GM18951 (cell line): ENCODE measurements around the gene SFT2D1.
"Not testable (repeated sequence)": the region's sequence is repeated elsewhere in the genome, so short reads cannot be mapped to it uniquely, and the experiment has no call there.

Experiments
- POLR2A ChIP-seq: IDR thresholded peaks from 4 replicates; pipeline ENCODE4 v1.6.1; 2011; ENCODE audit warnings: mild to moderate bottlenecking; ENCODE audit not compliant: insufficient read length, insufficient read depth; ENCODE audit errors: extremely low read depth
- in situ Hi-C: fragments of 300-500 bp; cut with MboI; formaldehyde crosslinking; loops from one replicate; pipeline ENCODE4 v1.12.0; 2022; ENCODE audit warnings: low sequenced_read_pairs, mixed read lengths, inconsistent platforms; ENCODE audit not compliant: unreplicated experiment

Gene SFT2D1

DNA sequence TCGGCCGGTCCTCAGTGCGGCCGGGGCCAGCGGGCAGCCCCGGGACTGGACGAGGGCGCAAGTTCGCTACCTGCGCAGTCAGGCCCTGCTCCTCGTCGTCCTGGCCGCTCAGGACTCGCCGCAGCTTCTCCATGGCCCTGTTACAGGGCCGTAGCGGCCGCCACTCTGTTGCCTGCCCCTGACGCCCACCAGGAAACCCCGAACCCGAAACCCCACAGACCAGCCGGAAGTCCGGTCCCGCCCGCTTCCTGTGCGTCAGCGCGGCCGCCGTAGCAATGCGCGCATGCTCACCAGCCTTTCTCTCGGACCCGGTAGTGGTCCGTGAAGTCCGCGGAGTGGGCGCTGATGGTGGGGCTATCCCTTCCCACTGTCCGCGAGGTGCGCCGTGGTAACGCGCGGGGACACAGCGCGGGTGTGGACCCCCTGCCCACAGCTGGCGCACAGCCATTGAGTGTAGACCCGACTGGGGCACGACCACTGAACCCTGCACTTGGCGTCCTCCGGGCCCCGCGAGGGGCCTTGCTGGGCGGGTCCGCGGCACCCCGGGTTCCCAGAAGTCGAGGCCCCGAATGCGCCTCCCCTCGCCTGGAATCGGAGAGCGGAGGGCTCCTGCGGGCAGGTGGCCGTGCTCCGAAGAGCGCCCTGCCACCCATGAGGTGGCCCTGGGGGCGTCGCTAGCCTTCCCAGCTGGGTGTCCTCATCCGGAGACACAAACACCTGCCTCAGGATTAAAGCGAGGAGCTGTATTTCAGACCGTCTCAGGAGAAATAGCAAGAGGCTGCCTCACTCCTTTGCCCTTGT is at the start of gene SFT2D1:
Gene SFT2D1, minus strand, starts transcription at position 197 of the 801 bp plus-strand sequence. Its CDS starts 64 bp downstream, at position 133.
- in situ Hi-C loops = no loop called here
- TF ChIP-seq POLR2A = peak; percentile 97

DNA sequence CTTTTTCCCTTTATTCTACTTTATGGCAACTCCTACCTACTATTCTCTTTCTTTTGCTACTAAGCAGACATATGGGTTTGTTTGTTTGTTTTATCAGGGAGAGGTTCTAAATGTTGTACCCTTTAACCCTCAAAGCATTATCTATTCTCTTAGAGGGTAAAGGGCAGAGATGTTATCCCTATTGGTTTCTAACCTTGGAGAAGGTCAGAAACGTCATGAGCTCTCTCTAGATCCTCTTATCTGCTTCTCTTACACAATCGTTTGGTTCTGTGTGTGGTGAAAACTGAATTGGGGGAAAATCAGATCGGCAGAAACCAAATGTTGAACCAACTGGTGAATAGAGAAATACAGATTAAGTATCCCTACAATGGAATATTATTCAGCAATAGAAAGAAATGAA is 46.8 kb upstream of the SFT2D1 start:
- in situ Hi-C loops = no loop called here
- no peak for TF ChIP-seq POLR2A

DNA sequence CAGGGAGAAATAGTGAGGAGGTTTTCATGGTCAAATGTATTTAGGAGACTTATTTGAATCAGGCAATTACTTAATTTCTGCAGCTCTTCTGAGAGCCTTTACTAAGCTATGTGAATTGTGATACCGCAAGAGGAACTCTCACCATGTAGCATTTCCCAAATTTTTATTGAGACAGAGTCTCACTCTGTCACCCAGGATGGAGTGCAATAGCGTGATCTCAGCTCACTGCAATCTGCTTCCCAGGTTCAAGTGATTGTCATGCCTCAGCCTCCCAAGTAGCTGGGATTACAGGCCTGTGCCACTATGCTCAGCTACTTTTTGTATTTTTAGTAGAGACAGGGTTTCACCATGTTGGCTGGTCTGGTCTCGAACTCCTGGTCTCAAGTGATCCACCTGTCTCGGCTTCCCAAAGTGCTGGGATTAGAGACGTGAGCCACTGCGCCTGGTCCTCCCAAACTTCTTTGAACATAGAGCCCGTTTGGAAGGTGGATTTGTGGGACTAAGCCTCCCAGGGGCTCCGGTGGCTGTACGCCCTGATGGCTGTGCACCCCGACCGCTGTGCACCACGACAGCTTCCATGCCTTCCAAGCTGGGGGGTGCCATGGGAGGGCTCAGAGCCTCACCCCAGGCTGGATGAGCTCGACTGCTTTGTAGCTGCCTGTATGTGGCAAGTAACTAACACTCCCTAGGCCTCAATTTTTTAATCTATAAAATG is 46.1 kb upstream of the SFT2D1 start:
- TF ChIP-seq POLR2A = no peak
- in situ Hi-C loops = no loop called here

DNA sequence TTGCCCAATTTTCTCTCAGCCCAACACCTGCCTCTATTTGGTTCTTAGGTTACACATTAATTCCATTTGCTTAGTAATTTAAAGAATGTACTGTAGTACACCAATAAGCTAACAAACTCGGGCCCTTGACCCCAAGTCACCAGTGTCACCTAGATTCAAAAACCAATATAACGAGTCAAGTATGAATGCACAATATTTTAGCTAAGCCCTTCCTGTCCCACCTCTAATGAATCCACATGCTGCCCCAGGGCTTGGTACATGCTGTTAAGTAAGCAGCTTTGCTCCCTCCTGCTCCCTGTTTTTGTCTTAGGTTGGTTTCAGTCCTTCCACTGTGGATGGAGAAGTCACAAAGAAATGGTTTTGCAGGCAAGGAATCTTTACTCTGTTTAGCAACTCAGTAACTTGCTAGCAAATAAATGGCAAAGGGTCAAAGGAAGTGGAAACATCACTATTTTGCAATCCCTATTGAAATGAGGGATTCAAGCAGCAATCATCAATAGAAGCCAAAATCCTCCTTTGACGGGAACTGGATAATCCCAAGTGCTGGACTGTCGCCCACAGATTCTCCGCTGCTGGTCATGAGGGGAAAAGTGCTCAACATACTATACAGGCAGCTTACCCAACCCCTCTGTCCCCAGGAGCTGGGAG is 45.4 kb upstream of the SFT2D1 start:
- in situ Hi-C loops = no loop called here
- no peak for TF ChIP-seq POLR2A

DNA sequence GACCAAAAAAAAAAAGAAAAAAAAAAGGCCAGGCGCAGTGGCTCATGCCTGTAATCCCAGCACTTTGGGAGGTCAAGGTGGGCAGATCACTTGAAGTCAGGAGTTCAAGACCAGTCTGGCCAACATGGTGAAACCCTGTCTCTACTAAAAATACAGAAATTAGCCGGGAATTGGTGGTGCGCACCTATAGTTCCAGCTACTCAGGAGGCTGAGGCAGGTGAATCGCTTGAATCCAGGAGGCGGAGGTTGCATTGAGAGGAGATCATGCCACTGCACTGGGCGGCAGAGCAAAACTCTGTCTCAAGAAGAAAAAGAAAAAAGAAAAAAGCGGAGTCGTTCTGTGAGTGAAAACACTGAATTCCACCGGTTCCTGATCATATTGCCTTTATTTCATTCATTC is 44.8 kb upstream of the SFT2D1 start:
- in situ Hi-C loops = not testable (repeated sequence)

DNA sequence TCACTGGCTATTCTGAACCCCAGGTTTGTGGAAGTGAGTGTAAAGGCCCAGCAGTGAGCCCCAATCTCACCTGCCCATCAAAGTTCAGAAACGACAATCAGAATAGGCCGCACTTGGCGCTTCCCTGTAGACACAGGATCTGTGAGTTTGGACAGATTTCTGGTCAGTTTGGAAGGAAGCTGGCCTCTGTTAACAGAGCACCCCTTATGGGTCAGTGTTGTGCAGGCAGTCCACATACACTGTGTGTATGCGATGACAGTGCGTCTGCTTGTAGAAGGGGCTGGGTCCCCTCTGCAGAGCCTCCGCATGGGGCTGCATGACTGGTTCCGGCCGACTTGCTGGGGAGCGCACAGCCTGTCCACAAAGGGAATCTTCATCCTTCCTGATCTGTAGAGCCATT is 43.8 kb upstream of the SFT2D1 start:
- in situ Hi-C loops = no loop called here
- TF ChIP-seq POLR2A = no peak

DNA sequence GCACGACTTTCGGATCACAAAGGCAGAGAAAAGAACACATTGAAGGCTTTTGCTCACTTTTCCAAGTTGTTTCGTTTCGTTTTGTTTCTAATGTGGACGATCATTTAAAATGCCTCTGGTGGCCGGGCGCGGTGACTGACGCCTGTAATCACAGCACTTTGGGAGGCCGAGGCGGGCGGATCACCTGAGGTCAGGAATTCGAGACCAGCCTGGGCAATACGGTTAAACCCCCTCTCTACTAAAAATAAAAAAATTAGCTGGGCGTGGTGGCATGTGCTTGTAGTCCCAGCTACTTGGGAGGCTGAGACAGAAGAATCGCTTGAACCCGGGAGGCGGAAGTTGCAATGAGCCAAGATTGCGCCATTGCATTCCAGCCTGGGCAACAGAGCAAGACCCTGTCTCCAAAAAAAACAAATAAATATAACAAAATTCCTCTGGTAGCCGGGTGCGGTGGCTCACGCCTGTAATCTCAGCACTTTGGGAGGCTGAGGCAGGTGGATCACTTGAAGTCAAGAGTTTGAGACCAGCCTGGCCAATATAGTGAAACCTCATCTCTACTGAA is 41.5 kb upstream of the SFT2D1 start:
- in situ Hi-C loops = not testable (repeated sequence)

DNA sequence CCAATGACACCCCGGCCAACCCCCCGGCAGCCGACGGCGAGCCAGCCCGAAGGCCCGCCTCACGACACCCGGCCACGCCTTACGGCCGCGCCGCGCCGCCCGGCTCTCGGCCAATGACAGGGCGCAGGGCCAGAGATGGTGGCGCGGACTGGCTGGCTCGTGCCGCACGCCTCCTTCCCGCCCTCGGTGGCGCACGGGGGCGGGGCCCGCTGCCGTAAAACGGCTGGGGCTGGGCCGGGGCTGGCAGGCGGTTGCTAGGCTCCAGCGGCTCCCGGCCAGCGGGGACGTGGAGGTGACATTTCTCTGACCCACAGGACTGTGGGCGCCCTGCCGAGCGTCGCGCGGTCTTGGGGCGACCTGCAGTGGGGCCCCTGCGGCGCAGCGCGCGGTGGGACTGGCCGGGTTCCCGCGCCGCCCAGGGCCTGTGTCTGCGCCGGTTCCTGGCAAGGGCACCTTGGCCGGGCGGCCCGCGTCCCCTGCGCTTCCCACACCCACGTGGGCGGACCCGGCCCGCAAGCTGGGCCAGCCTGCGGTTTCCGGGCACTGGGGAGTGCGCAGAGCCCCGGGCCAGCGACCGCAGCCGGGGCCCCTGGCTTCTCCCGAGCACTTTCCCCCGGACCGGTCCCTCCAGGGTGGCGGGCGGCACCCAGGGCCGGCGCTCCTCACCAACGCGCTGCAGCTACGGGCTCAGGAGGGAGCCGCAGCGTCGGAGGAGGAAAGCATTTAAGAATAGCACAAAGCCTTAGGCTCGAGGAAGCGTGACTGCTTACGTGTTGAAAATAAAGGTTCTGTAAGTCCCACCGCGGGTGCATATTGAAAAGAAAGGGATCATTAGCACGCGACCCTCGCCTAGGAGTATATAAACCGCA is 40.8 kb upstream of the SFT2D1 start, which contains the start of gene MPC1:
Gene MPC1, minus strand, starts transcription at position 8 of the 869 bp plus-strand sequence. CDS start 64 bp downstream, outside the sequence.
- in situ Hi-C loops = no loop called here
- peak; percentile 80 for TF ChIP-seq POLR2A

DNA sequence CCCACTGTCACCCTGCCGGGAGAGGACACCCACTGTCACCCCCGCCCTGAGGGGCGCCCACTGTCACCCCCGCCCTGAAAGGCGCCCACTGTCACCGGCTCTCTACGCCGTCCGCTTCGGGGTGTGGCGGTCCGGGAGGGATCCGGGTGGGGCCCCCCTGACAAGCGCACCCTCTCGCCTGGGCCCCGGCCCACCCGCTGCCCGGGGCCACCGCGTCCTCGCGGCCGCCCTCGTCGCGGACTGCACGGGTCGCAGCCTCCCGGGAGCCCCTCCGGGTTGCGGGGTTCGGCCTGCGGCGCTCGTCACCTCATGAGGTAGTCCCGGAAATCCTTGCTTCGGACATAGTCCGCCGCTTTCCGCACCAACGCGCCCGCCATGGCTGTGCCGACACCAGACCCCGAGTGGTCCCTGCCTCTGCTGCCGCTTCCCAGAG is 40.2 kb upstream of the SFT2D1 start:
- peak; percentile 81 for TF ChIP-seq POLR2A
- in situ Hi-C loops = no loop called here

DNA sequence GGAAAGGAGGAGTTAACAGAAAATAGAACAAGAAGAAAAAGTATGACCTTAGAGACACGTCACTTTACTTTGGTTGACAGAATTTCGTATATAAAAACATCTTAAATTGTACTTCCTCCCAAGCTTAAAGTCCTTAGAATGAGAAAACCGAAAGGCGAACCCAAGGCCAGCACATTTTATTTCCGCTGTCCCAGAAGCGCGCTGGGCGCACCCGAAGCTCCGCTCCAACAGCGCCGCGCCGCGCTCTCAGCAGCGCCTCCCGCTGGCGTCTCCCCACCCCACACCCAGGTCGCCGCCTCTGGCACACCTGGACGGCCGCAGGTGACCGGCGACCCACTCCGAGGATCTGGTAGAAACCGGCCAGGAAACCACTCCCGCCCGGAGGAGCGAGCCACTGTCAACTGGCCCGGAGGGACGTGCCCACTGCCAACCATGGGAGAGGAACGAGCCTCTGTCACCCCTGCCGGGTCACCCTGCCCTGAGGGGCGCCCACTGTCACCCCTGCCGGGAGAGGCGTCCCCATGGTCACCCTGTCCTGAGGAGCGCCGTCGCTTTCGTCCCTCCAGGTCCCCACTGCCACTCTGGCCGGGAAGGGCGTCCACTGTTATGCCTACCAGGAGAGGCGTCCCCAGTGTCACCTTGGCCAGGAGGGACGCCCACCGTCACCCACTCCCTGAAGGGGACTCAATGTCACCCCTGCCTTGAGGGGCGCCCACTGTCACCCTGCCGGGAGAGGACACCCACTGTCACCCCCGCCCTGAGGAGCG is 39.6 kb upstream of the SFT2D1 start:
- in situ Hi-C loops = no loop called here

DNA sequence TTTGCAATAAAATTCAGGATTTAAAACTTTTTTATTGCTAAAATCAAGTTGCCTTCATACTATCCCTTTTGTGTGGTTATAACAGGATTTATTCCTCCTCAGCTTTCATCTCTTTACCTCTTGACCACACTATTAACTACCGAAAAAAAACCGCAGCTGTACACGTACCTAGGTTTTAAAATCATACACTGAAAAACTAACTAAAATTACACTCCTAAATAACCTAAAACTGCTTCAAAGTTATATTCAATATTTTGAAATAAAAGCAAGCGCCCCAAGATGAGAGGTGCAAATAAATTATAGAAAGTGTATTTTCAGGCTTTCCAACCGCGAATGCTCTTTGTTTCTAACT is 39.0 kb upstream of the SFT2D1 start:
- in situ Hi-C loops = no loop called here
- TF ChIP-seq POLR2A = no peak

More for the DNA sequence above, 39.6 kb upstream of the SFT2D1 start:
- peak; percentile 49 for TF ChIP-seq POLR2A

DNA sequence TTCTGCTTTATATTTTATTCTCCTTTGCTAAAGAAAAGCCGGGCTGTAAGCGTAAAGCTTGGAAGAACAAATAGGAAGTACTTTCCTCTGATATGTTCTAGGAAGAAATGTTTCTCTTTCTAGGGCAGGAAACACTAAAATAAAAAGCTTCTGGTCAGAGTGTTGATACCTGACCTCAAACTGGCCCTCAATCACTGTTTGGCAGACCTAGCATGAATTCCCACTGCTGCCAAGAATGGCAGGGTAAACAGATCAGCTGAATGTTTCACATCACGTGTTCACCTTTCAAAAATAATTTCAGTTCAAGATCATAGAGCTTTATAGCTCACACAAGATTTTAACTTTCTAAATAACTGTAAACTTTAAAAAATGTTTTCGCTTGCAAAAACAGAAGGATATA is 37.5 kb upstream of the SFT2D1 start:
- in situ Hi-C loops = no loop called here

More for the DNA sequence above, 37.5 kb upstream of the SFT2D1 start:
- TF ChIP-seq POLR2A = no peak
